C4-2B (cell line): ENCODE measurements around the gene PPARG.

ENCODE experiments used
- ZFX ChIP-seq: fragments of 450-650 bp; IDR thresholded peaks from 2 replicates; pipeline ENCODE4 v1.6.1; 2017
- TF ChIP-seq, protein P1 (sequence below): fragments of 450-650 bp; conservative IDR thresholded peaks from 2 replicates; pipeline ENCODE4 v1.5.1; 2017; ENCODE audit warnings: mild to moderate bottlenecking

DNA sequence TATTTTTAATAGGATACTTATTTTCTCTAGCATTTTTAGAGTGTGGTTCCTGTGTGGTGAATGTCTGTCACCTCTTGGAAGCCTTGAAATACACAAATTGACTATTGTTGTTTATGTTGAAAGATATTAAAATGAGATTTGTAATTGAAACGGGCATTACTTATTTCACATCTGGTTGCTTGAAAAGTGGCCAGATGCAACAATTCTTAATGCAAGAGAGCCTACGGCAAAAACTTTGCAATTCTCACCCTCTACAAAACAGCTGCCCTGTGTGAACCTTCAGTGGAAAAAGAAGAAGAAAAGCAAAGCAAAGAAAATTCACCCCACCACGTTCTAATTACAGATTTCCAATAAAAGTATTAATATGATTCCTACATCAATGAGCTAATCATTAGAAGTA lies 46.6 kb downstream of the PPARG start:
- TF ChIP-seq, protein P1, sequence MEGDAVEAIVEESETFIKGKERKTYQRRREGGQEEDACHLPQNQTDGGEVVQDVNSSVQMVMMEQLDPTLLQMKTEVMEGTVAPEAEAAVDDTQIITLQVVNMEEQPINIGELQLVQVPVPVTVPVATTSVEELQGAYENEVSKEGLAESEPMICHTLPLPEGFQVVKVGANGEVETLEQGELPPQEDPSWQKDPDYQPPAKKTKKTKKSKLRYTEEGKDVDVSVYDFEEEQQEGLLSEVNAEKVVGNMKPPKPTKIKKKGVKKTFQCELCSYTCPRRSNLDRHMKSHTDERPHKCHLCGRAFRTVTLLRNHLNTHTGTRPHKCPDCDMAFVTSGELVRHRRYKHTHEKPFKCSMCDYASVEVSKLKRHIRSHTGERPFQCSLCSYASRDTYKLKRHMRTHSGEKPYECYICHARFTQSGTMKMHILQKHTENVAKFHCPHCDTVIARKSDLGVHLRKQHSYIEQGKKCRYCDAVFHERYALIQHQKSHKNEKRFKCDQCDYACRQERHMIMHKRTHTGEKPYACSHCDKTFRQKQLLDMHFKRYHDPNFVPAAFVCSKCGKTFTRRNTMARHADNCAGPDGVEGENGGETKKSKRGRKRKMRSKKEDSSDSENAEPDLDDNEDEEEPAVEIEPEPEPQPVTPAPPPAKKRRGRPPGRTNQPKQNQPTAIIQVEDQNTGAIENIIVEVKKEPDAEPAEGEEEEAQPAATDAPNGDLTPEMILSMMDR, result no peak
- no peak for TF ChIP-seq ZFX
